Measurements from ENCODE around the gene PCDHGA1. TPM values are rescaled to one million over a fixed set of nuclear protein-coding genes. Genes with fewer than 3 reads are reported as not detected.

PCDHGA1 gene
- polyA plus RNA-seq, 3 donors = 0.81 to 1.7 (median 1.0) TPM

GRCh38 chr5:141510850-141511601 lies 180.7 kb downstream of the PCDHGA1 start:
- DNase-seq = no peak

GRCh38 chr5:141511771-141512325 lies 181.5 kb downstream of the PCDHGA1 start:
- DNase-seq = no peak

- peak; percentile 82 for DNase-seq
Observed at GRCh38 chr5:141512390-141512910, 182.1 kb downstream of the PCDHGA1 start.

- DNase-seq = peak; percentile 78
Observed at GRCh38 chr5:141512911-141513626, 182.8 kb downstream of the PCDHGA1 start.

- peak; percentile 89 for DNase-seq
Observed at GRCh38 chr5:141513627-141514329, 183.5 kb downstream of the PCDHGA1 start.

GRCh38 chr5:141514330-141515133 lies 184.2 kb downstream of the PCDHGA1 start:
- no peak for DNase-seq

- no peak for DNase-seq
Observed at GRCh38 chr5:141515141-141515540, 184.8 kb downstream of the PCDHGA1 start.

GRCh38 chr5:141515946-141516671 lies 185.8 kb downstream of the PCDHGA1 start:
- DNase-seq = no peak

GRCh38 chr5:141516672-141517025 lies 186.3 kb downstream of the PCDHGA1 start:
- no peak for DNase-seq

GRCh38 chr5:141517312-141517711 lies 187.0 kb downstream of the PCDHGA1 start:
- no peak for DNase-seq

GRCh38 chr5:141517880-141518617 lies 187.7 kb downstream of the PCDHGA1 start:
- DNase-seq = no peak

GRCh38 chr5:141518618-141519015 lies 188.3 kb downstream of the PCDHGA1 start:
- no peak for DNase-seq

GRCh38 chr5:141519605-141520565 lies 189.6 kb downstream of the PCDHGA1 start:
- no peak for DNase-seq

GRCh38 chr5:141521244-141521781 lies 191.0 kb downstream of the PCDHGA1 start:
- DNase-seq = peak; percentile 88

GRCh38 chr5:141522301-141522700 lies 192.0 kb downstream of the PCDHGA1 start:
- DNase-seq = no peak

- no peak for DNase-seq
Observed at GRCh38 chr5:141523991-141524390, 193.7 kb downstream of the PCDHGA1 start.

GRCh38 chr5:141524604-141525597 lies 194.6 kb downstream of the PCDHGA1 start:
- peak; percentile 97 for DNase-seq

All from renal pelvis (tissue), 4 donors.